NT2/D1 (cell line): ENCODE data around the gene SLC32A1.

Experiments used
- DNase-seq: peaks from one replicate; pipeline ENCODE4 v3.0.0-alpha.2; 2011; ENCODE audit warnings: low read depth, low spot score
- H3K27me3 ChIP-seq: 2 replicates; pipeline ENCODE4 v1.6.0; 2011; ENCODE audit warnings: mild to moderate bottlenecking; ENCODE audit not compliant: insufficient read length, insufficient read depth
- H3K36me3 ChIP-seq: 2 replicates; pipeline ENCODE4 v1.6.1; 2011; ENCODE audit warnings: mild to moderate bottlenecking, low read length, mixed read lengths; ENCODE audit not compliant: insufficient read depth, insufficient read length
- H3K4me1 ChIP-seq: 2 replicates; pipeline ENCODE4 v1.5.1; 2011; ENCODE audit not compliant: insufficient read depth, insufficient read length
- H3K4me3 ChIP-seq: 2 replicates; pipeline ENCODE4 v1.5.1; 2011; ENCODE audit warnings: low read depth; ENCODE audit not compliant: insufficient read length
- H3K9ac ChIP-seq: 2 replicates; pipeline ENCODE4 v1.6.0; 2011; ENCODE audit warnings: low read depth; ENCODE audit not compliant: insufficient read length
- H3K9me3 ChIP-seq: 2 replicates; pipeline ENCODE4 v1.5.1; 2011; ENCODE audit warnings: mild to moderate bottlenecking, low read length; ENCODE audit not compliant: insufficient read depth
- SUZ12 ChIP-seq: IDR thresholded peaks from 2 replicates; pipeline ENCODE4 v1.6.1; 2011; ENCODE audit not compliant: insufficient read length, insufficient read depth; ENCODE audit errors: extremely low read depth
- YY1 ChIP-seq: IDR thresholded peaks from 2 replicates; pipeline ENCODE4 v1.6.1; 2011; ENCODE audit not compliant: insufficient read length, insufficient read depth
- ZNF274 ChIP-seq: IDR thresholded peaks from 2 replicates; pipeline ENCODE4 v1.6.1; 2011; ENCODE audit warnings: mild to moderate bottlenecking, low read depth, low read length

The SLC32A1 gene

GRCh38 chr20:38725931-38726803, 1.9 kb downstream of the SLC32A1 start:
- H3K27me3 ChIP-seq, result peaks cover 100% of the 10 kb centered on the region
- DNase-seq, result peak; percentile 78

GRCh38 chr20:38726804-38727606, 2.7 kb downstream of the SLC32A1 start:
- peak overlapping the region; percentile 17 for H3K4me3 ChIP-seq
- DNase-seq, result peak; percentile 88
- H3K36me3 ChIP-seq, result no peaks in the 10 kb centered on the region
- H3K4me1 ChIP-seq, result peaks cover 45% of the 10 kb centered on the region
- H3K27me3 ChIP-seq, result peaks cover 100% of the 10 kb centered on the region
- H3K9me3 ChIP-seq, result no peaks in the 10 kb centered on the region; the same call in 1 of the 2 replicates
- peak overlapping the region; percentile 46 for H3K9ac ChIP-seq
- TF ChIP-seq SUZ12, result no peak

More at GRCh38 chr20:38725931-38726803, 1.9 kb downstream of the SLC32A1 start:
- Histone ChIP-seq H3K9me3 (no peaks in the 10 kb centered on the region; the same call in 1 of the 2 replicates), H3K36me3 (no peaks in the 10 kb centered on the region), H3K4me3 (no peak overlapping the region), H3K9ac (peak overlapping the region; percentile 23), H3K4me1 (peaks cover 43% of the 10 kb centered on the region)
- TF ChIP-seq YY1 (no peak), ZNF274 (no peak), SUZ12 (peak; percentile 13)

DNA sequence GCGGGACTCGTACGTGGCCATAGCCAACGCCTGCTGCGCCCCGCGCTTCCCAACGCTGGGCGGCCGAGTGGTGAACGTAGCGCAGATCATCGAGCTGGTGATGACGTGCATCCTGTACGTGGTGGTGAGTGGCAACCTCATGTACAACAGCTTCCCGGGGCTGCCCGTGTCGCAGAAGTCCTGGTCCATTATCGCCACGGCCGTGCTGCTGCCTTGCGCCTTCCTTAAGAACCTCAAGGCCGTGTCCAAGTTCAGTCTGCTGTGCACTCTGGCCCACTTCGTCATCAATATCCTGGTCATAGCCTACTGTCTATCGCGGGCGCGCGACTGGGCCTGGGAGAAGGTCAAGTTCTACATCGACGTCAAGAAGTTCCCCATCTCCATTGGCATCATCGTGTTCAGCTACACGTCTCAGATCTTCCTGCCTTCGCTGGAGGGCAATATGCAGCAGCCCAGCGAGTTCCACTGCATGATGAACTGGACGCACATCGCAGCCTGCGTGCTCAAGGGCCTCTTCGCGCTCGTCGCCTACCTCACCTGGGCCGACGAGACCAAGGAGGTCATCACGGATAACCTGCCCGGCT, 3.4 kb downstream of the SLC32A1 start:
- Histone ChIP-seq H3K36me3 (no peaks in the 10 kb centered on the region), H3K4me1 (peaks cover 45% of the 10 kb centered on the region), H3K9me3 (no peaks in the 10 kb centered on the region; the same call in 1 of the 2 replicates), H3K27me3 (peaks cover 100% of the 10 kb centered on the region), H3K4me3 (peak overlapping the region; percentile 17), H3K9ac (peak overlapping the region; percentile 23)
- TF ChIP-seq ZNF274, result no peak
- DNase-seq, result no peak

- Histone ChIP-seq H3K4me1 (peaks cover 41% of the 10 kb centered on the region), H3K36me3 (no peaks in the 10 kb centered on the region), H3K27me3 (peaks cover 100% of the 10 kb centered on the region), H3K9ac (peak overlapping the region; percentile 23), H3K4me3 (peak overlapping the region; percentile 29), H3K9me3 (no peaks in the 10 kb centered on the region; the same call in 1 of the 2 replicates)
- TF ChIP-seq YY1 (no peak), SUZ12 (no peak), ZNF274 (no peak)
- no peak for DNase-seq
Observed at GRCh38 chr20:38728191-38728781, 4.0 kb downstream of the SLC32A1 start.

- no peaks in the 10 kb centered on the region for H3K36me3 ChIP-seq
- no peak for TF ChIP-seq YY1
- peak; percentile 87 for TF ChIP-seq SUZ12
- H3K4me1 ChIP-seq, result peaks cover 39% of the 10 kb centered on the region
- no peaks in the 10 kb centered on the region; the same call in 1 of the 2 replicates for H3K9me3 ChIP-seq
- DNase-seq, result no peak
- H3K27me3 ChIP-seq, result peaks cover 100% of the 10 kb centered on the region
- H3K9ac ChIP-seq, result peak overlapping the region; percentile 28
- H3K4me3 ChIP-seq, result peak overlapping the region; percentile 6
Observed at GRCh38 chr20:38728911-38729642, 4.8 kb downstream of the SLC32A1 start.

GRCh38 chr20:38729767-38730166, 5.5 kb downstream of the SLC32A1 start:
- no peak overlapping the region for H3K4me3 ChIP-seq
- H3K4me1 ChIP-seq, result peaks cover 36% of the 10 kb centered on the region
- DNase-seq, result no peak
- TF ChIP-seq SUZ12, result no peak
- no peak for TF ChIP-seq ZNF274
- no peak for TF ChIP-seq YY1
- no peak overlapping the region for H3K9ac ChIP-seq
- H3K27me3 ChIP-seq, result peaks cover 96% of the 10 kb centered on the region
- no peaks in the 10 kb centered on the region for H3K36me3 ChIP-seq
- no peaks in the 10 kb centered on the region; the same call in 1 of the 2 replicates for H3K9me3 ChIP-seq
